Activated CD4-positive, alpha-beta T cell treated with anti-CD3 and anti-CD28 coated beads, Interleukin-2, amount 50 U/mL, for 1 hour (primary cell): Measurements from ENCODE around the gene FXYD5.
A peak's percentile ranks its signal among the peaks of the same experiment; 100 is the strongest.

ENCODE experiments used
- DNase-seq: peaks from one replicate; pipeline ENCODE4 v3.0.0-alpha.2; 2020

FXYD5 gene

GRCh38 chr19:35216833-35217648 lies 62.5 kb downstream of the FXYD5 start:
- peak; percentile 31 for DNase-seq

GRCh38 chr19:35217649-35217990 lies 63.1 kb downstream of the FXYD5 start:
- DNase-seq: no peak

- DNase-seq: no peak
Measured at GRCh38 chr19:35219008-35219407, 64.5 kb downstream of the FXYD5 start.
